Mucosa of descending colon (tissue), 3 donors: ENCODE measurements around the gene ZNF385D. TPM values are rescaled to one million over a fixed set of nuclear protein-coding genes. Genes with fewer than 3 reads are reported as not detected.

Experiments used
- ATAC-seq: fragments of 200-7000 bp; cut with Tn5 transposase; one replicate; pipeline ENCODE4 v1.9.1; 2020; ENCODE audit warnings: mild to moderate bottlenecking, moderate library complexity
- DNase-seq, 3 donors: peaks; one replicate each; pipeline ENCODE4 v3.0.0-alpha.2; 2020
- H3K36me3 ChIP-seq: fragments of 200-600 bp; one replicate; pipeline ENCODE4 v1.8.0; 2021; ENCODE audit warnings: low read depth, mild to moderate bottlenecking
- H3K4me1 ChIP-seq: fragments of 200-600 bp; one replicate; pipeline ENCODE4 v1.8.0; 2021; ENCODE audit warnings: low read depth, mild to moderate bottlenecking
- H3K4me3 ChIP-seq: fragments of 200-600 bp; one replicate; pipeline ENCODE4 v1.8.0; 2021; ENCODE audit warnings: mild to moderate bottlenecking
- H3K9me3 ChIP-seq: fragments of 200-600 bp; one replicate; pipeline ENCODE4 v1.8.0; 2021; ENCODE audit warnings: mild to moderate bottlenecking
- CTCF ChIP-seq: fragments of 200-600 bp; IDR thresholded peaks from one replicate; pipeline ENCODE4 v1.8.0; 2022; ENCODE audit warnings: antibody characterized with exemption, mild to moderate bottlenecking
- intact Hi-C, 2 donors: fragments of 100-400 bp; cut with DNase I in 1 of 2; cut with micrococcal nuclease in 1 of 2; formaldehyde crosslinking; loops; one replicate each; pipeline versions ENCODE4 v1.11.0 to v1.11.1; 2022; cut with DNase I, micrococcal nuclease
- total RNA-seq, 3 donors: library from RNA; stranded (reverse); fragmentation: NEBNext Ultra II Directional in 2 of 3; extraction: Animal tissue kit (Norgen Biotek cat#: 25700) in 2 of 3; gene quantifications; one replicate each; pipeline versions ENCODE4 v1.2.1 to v1.2.4, GENCODE V29; 2021 to 2023
- donor health status: DM: no; HTN: no; CAD: no; lungs with moderate emphysema.
- donor health status: DM: no; HTN: no; CAD: no.
- donor health status: DM: no; HTN: yes; CAD: no.

Gene ZNF385D
- total RNA-seq, 3 donors from 2014 or later: 1.9 to 3.1 (median 2.8) TPM

- Histone ChIP-seq H3K9me3 (peaks cover 21% of the 10 kb centered on the region), H3K36me3 (no peaks in the 10 kb centered on the region), H3K4me1 (no peaks in the 10 kb centered on the region), H3K4me3 (no peak overlapping the region)
- no peak for DNase-seq
- no peak for ATAC-seq
- intact Hi-C loops: no loop called here
- TF ChIP-seq CTCF: no peak
Observed at GRCh38 chr3:21433751-21434150, 317.3 kb downstream of the ZNF385D start.

- no peak for TF ChIP-seq CTCF
Observed at GRCh38 chr3:21426920-21427319, 324.1 kb downstream of the ZNF385D start.

GRCh38 chr3:21425715-21426114 lies 325.3 kb downstream of the ZNF385D start:
- DNase-seq: no peak
- no peak for TF ChIP-seq CTCF
- H3K36me3 ChIP-seq: no peaks in the 10 kb centered on the region
- intact Hi-C loops: no loop called here
- H3K4me3 ChIP-seq: no peak overlapping the region
- H3K4me1 ChIP-seq: no peaks in the 10 kb centered on the region
- H3K9me3 ChIP-seq: peaks cover 3% of the 10 kb centered on the region
- no peak for ATAC-seq

More at GRCh38 chr3:21426920-21427319, 324.1 kb downstream of the ZNF385D start:
- Histone ChIP-seq H3K4me3 (no peak overlapping the region), H3K9me3 (peaks cover 3% of the 10 kb centered on the region), H3K36me3 (no peaks in the 10 kb centered on the region), H3K4me1 (no peaks in the 10 kb centered on the region)
- intact Hi-C loops: no loop called here
- no peak for ATAC-seq
- no peak for DNase-seq

GRCh38 chr3:21421096-21421495 lies 329.9 kb downstream of the ZNF385D start:
- H3K36me3 ChIP-seq: no peaks in the 10 kb centered on the region
- no peak overlapping the region for H3K4me3 ChIP-seq
- no peak for ATAC-seq
- no peak for DNase-seq
- intact Hi-C loops: no loop called here
- H3K4me1 ChIP-seq: no peaks in the 10 kb centered on the region
- no peak for TF ChIP-seq CTCF
- H3K9me3 ChIP-seq: peaks cover 5% of the 10 kb centered on the region

- no peak for TF ChIP-seq CTCF
- ATAC-seq (no peak), DNase-seq (no peak)
- Histone ChIP-seq H3K4me3 (no peak overlapping the region), H3K36me3 (no peaks in the 10 kb centered on the region), H3K9me3 (peaks cover 5% of the 10 kb centered on the region), H3K4me1 (no peaks in the 10 kb centered on the region)
- intact Hi-C loops: no loop called here
Observed at GRCh38 chr3:21417991-21418390, 333.0 kb downstream of the ZNF385D start.

- Histone ChIP-seq H3K9me3 (peaks cover 8% of the 10 kb centered on the region), H3K4me3 (no peak overlapping the region), H3K36me3 (no peaks in the 10 kb centered on the region), H3K4me1 (no peaks in the 10 kb centered on the region)
- no peak for ATAC-seq
- no peak for DNase-seq
- no peak for TF ChIP-seq CTCF
- intact Hi-C loops: no loop called here
Observed at GRCh38 chr3:21414506-21414905, 336.5 kb downstream of the ZNF385D start.
